ENCODE results near the gene PHF21A. TPM values are rescaled to one million over a fixed set of nuclear protein-coding genes. Genes with fewer than 3 reads are reported as not detected.
A peak's percentile ranks its signal among the peaks of the same experiment; 100 is the strongest.

The PHF21A gene
- total and polyA plus RNA-seq, 2 of the 13 experiments (the other 11 are each of a cell fraction or from before 2014, with no cell fraction given), result 4.1 to 34.6 TPM

- peak; percentile 57 for ATAC-seq
- in situ Hi-C loops (cut with HindIII; ENCODE audit: extremely low pct_ligation_motif_present, low pct_unique_long_range_greater_than_20kb), result no loop called here
- CTCF ChIA-PET (ENCODE audit: low intra/inter-chr PET ratio, low total read pairs), result no interaction called here
These were observed 22.0 kb upstream of the PHF21A start for GRCh38 chr11:46143049-46143806.

DNA sequence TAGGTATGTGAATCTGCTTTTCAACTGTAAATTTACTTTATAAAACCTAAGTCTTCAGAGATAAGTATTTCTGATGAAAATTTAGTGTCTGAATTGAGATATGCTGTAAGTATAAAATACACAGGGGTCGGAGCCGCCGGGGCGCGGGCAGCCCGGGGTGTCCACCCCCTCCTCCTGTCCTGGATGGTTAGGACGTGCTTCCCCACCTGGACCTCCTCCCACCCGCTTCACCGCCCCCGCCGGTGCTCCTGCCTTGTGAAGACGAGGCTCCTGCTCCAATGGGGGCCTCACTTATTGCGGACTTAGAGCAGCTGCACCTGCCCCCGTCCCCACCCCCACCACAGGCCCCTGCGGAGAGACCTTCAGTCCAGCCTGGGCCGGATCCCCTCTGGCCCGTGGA lies 21.3 kb upstream of the PHF21A start:
- Histone ChIP-seq H3K4me1 (ENCODE audit: insufficient read depth, low read length) (no peaks in the 10 kb centered on the region), H3K27ac (ENCODE audit: extremely low read length, insufficient read depth, low read length) (no peak overlapping the region), H3K9ac (ENCODE audit: insufficient read depth, low read depth, low read length) (no peak overlapping the region), H4K20me1 (ENCODE audit: insufficient read depth, low read length) (no peaks in the 10 kb centered on the region), H3K4me2 (ENCODE audit: low read depth, low read length) (no peak overlapping the region), H3K4me3 (replicated peaks in 1 of 3; ENCODE audit: insufficient read depth in 1 of 3, low read depth in 2 of 3, low read length in 3 of 3) (no peak overlapping the region), H3K36me3 (replicated peaks in 1 of 2; ENCODE audit: control insufficient read depth in 1 of 2, insufficient read depth in 2 of 2, low read length in 2 of 2) (no peaks in the 10 kb centered on the region), H3K9me3 (ENCODE audit: low read length) (no peaks in the 10 kb centered on the region), H2AFZ (ENCODE audit: low read length) (no peak overlapping the region), H3K27me3 (ENCODE audit: control insufficient read depth in 1 of 2, insufficient read depth in 2 of 2, low read length in 2 of 2) (peaks cover 6 to 10% of the 10 kb centered on the region in 2 experiments; a peak in 4 of 5 replicates), H3K79me2 (ENCODE audit: insufficient read depth, low read length) (no peaks in the 10 kb centered on the region)
- FAIRE-seq (no peak), DNase-seq (ENCODE audit: low spot score) (no peak), ATAC-seq (no peak)
- TF ChIP-seq ARID2 (CRISPR knock-in tag; IDR thresholded peaks at IDR 0.05; ENCODE audit: borderline replicate concordance), result no peak
- no peak for TF ChIP-seq ZSCAN21 (CRISPR knock-in tag; IDR thresholded peaks at IDR 0.05; ENCODE audit: borderline replicate concordance)
- no TSS peak for BruUV-seq (replicated peaks)
- WGBS (ENCODE audit: low lambda C conversion rate), result 74% methylated on average over 9 of the region's 17 CpGs
- in situ Hi-C loops (cut with HindIII; ENCODE audit: extremely low pct_ligation_motif_present, low pct_unique_long_range_greater_than_20kb), result no loop called here
- CTCF ChIA-PET (ENCODE audit: low intra/inter-chr PET ratio, low total read pairs), result no interaction called here
- POLR2A ChIA-PET, result no interaction called here
- intact Hi-C loops (cut with micrococcal nuclease; ENCODE audit: unreplicated experiment), result no loop called here

More at GRCh38 chr11:46143049-46143806, 22.0 kb upstream of the PHF21A start:
- Histone ChIP-seq H2AFZ (ENCODE audit: low read length) (no peak overlapping the region), H3K36me3 (replicated peaks in 1 of 2; ENCODE audit: control insufficient read depth in 1 of 2, insufficient read depth in 2 of 2, low read length in 2 of 2) (no peaks in the 10 kb centered on the region), H3K4me3 (replicated peaks in 1 of 3; ENCODE audit: insufficient read depth in 1 of 3, low read depth in 2 of 3, low read length in 3 of 3) (no peak overlapping the region), H3K79me2 (ENCODE audit: insufficient read depth, low read length) (no peaks in the 10 kb centered on the region), H3K4me2 (ENCODE audit: low read depth, low read length) (no peak overlapping the region), H3K9me3 (ENCODE audit: low read length) (no peaks in the 10 kb centered on the region), H3K9ac (ENCODE audit: insufficient read depth, low read depth, low read length) (no peak overlapping the region), H3K27ac (ENCODE audit: extremely low read length, insufficient read depth, low read length) (no peak overlapping the region), H3K4me1 (ENCODE audit: insufficient read depth, low read length) (no peaks in the 10 kb centered on the region), H4K20me1 (ENCODE audit: insufficient read depth, low read length) (no peaks in the 10 kb centered on the region), H3K27me3 (ENCODE audit: control insufficient read depth in 1 of 2, insufficient read depth in 2 of 2, low read length in 2 of 2) (peaks cover 6 to 8% of the 10 kb centered on the region in 2 experiments; a peak in 3 of 5 replicates)
- POLR2A ChIA-PET, result no interaction called here
- no TSS peak for BruUV-seq (replicated peaks)
- DNase-seq (ENCODE audit: low spot score) (no peak), FAIRE-seq (no peak)
- WGBS (ENCODE audit: low lambda C conversion rate), result 67% methylated on average over 19 of the region's 31 CpGs
- intact Hi-C loops (cut with micrococcal nuclease; ENCODE audit: unreplicated experiment), result no loop called here
- no peak for TF ChIP-seq TCF12 (IDR thresholded peaks at IDR 0.05)
- no peak for TF ChIP-seq TCF12 (CRISPR knock-in tag; IDR thresholded peaks at IDR 0.05)
